ENCODE results near the gene ALDH7A1. TPM values are rescaled to one million over a fixed set of nuclear protein-coding genes. Genes with fewer than 3 reads are reported as not detected.

Gene ALDH7A1
- total RNA-seq (10 to 100 TPM; 15.9 to 27.4 (median 22.7) TPM), polyA plus RNA-seq (10 to 100 TPM; 21.4 to 28.7 TPM)

- peak within 1 kb of the TSS; percentile 42 to 64 (median 55) for H3K4me3 ChIP-seq
- H3K27ac ChIP-seq: peak within 1 kb of the TSS; percentile 45 to 75 (median 58)
- H3K9me3 ChIP-seq: no peaks in the 10 kb centered on the region
- H3K27me3 ChIP-seq: no peaks in the 10 kb centered on the region
- H3K36me3 ChIP-seq: no peaks in the 10 kb centered on the region
- FAIRE-seq: no peak
- WGBS, 2 donors: 0% methylated on average over 44 of the region's 44 CpGs
- TF ChIP-seq, protein P1, sequence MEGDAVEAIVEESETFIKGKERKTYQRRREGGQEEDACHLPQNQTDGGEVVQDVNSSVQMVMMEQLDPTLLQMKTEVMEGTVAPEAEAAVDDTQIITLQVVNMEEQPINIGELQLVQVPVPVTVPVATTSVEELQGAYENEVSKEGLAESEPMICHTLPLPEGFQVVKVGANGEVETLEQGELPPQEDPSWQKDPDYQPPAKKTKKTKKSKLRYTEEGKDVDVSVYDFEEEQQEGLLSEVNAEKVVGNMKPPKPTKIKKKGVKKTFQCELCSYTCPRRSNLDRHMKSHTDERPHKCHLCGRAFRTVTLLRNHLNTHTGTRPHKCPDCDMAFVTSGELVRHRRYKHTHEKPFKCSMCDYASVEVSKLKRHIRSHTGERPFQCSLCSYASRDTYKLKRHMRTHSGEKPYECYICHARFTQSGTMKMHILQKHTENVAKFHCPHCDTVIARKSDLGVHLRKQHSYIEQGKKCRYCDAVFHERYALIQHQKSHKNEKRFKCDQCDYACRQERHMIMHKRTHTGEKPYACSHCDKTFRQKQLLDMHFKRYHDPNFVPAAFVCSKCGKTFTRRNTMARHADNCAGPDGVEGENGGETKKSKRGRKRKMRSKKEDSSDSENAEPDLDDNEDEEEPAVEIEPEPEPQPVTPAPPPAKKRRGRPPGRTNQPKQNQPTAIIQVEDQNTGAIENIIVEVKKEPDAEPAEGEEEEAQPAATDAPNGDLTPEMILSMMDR (IDR thresholded peaks at IDR 0.05): peak in 1 of 4 donors; percentile 16
- H3K4me1 ChIP-seq: peaks cover 0 to 10% (median 5%) of the 10 kb centered on the region in 3 donors
- peak; percentile 95 to 98 (median 97) for ATAC-seq
- intact Hi-C loops (cut with DNase I): no loop called here
- DNase-seq: peak; percentile 91 to 97 (median 95)
These were observed at the start of gene ALDH7A1 for GRCh38 chr5:126594748-126595485. ALDH7A1 (minus strand) TSS chr5:126595219; CDS start chr5:126595198, 21 bp downstream.

GRCh38 chr5:126641387-126641786 lies 46.4 kb upstream of the ALDH7A1 start:
- Histone ChIP-seq H3K4me3 (no peak overlapping the region), H3K27me3 (no peaks in the 10 kb centered on the region), H3K4me1 (no peaks in the 10 kb centered on the region), H3K36me3 (no peaks in the 10 kb centered on the region), H3K27ac (no peak overlapping the region), H3K9me3 (no peaks in the 10 kb centered on the region)
- intact Hi-C loops (cut with DNase I): no loop called here
- TF ChIP-seq, protein P1 (IDR thresholded peaks at IDR 0.05): no peak
- DNase-seq: no peak
- 88 to 89% methylated on average over 5 of the region's 5 CpGs for WGBS, 2 donors
- no peak for FAIRE-seq
- no peak for ATAC-seq

DNA sequence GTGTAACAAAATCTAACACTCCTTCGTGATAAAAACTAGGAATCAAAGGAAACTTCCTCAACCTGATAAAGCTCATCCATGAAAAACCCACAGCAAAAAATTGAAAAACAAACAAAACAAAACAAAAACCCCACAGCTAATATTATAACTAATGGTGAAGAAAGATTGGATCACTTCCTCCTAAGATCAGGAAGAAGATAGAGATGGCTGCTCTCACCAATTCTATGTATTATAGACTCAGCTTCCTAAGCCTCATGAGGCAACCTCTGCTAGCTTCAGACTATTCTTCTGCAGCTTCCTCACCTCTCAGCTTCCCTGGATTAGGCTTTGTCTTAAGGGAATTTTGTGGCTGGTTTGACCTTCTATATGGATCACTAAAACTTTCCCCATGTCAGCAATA lies 45.8 kb upstream of the ALDH7A1 start:
- H3K27me3 ChIP-seq: no peaks in the 10 kb centered on the region
- intact Hi-C loops (cut with DNase I): no loop called here
- H3K4me3 ChIP-seq: no peak overlapping the region
- no peaks in the 10 kb centered on the region for H3K9me3 ChIP-seq
- WGBS, 2 donors: 81 to 86% methylated on average over 1 of the region's 1 CpG
- H3K36me3 ChIP-seq: no peaks in the 10 kb centered on the region
- no peaks in the 10 kb centered on the region for H3K4me1 ChIP-seq
- DNase-seq: no peak
- no peak for FAIRE-seq
- H3K27ac ChIP-seq: no peak overlapping the region
- no peak for ATAC-seq
- TF ChIP-seq, protein P1 (IDR thresholded peaks at IDR 0.05): no peak

DNA sequence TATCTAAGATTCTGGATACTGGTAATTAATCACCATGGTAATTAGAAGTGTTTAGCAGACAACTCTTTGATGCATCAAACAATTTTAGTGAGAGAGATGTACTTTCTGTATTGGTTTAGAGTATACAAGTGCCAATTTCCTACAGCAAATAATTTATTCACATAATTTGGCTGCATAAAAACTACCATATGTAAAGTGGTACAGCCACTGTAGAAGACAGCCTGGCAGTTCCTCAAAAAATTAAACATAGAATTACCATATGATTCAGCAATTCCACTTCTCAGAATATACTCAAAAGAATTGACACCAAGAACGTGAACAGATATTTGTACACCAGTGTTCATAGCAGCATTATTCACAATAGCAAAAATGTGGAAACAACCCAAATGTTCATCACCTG lies 41.9 kb upstream of the ALDH7A1 start:
- intact Hi-C loops (cut with DNase I): no loop called here
- no peak overlapping the region for H3K4me3 ChIP-seq
- FAIRE-seq (no peak), DNase-seq (no peak), ATAC-seq (no peak)
- H3K27me3 ChIP-seq: no peaks in the 10 kb centered on the region
- WGBS, 2 donors: 80 to 96% methylated on average over 1 of the region's 1 CpG
- H3K36me3 ChIP-seq: no peaks in the 10 kb centered on the region
- no peaks in the 10 kb centered on the region for H3K4me1 ChIP-seq
- H3K27ac ChIP-seq: no peak overlapping the region
- no peaks in the 10 kb centered on the region for H3K9me3 ChIP-seq
- TF ChIP-seq, protein P1 (IDR thresholded peaks at IDR 0.05): no peak

DNA sequence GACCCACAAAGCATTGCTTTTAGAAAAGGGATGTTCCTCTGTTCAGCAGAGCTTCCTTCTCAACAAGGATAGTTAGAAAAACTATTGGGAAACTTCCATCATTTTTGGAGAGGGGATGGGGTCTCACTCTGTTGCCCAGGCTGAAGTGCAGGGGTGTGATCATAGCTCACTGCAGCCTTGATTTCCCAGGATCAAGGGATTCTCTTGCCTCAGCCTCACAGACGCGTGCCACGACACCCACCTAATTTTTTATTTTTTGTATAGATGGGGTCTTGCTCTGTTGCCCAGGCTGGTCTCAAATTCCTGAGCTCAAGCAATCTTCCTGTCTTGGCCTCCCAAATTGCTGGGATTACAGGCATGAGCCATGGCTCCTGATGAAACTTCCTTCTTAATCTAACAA lies 40.6 kb upstream of the ALDH7A1 start:
- no peak overlapping the region for H3K4me3 ChIP-seq
- H3K36me3 ChIP-seq: no peaks in the 10 kb centered on the region
- no peaks in the 10 kb centered on the region for H3K9me3 ChIP-seq
- H3K27ac ChIP-seq: no peak overlapping the region
- intact Hi-C loops (cut with DNase I): no loop called here
- no peaks in the 10 kb centered on the region for H3K27me3 ChIP-seq
- DNase-seq (no peak), ATAC-seq (no peak), FAIRE-seq (no peak)
- 74 to 80% methylated on average over 3 of the region's 3 CpGs for WGBS, 2 donors
- no peaks in the 10 kb centered on the region for H3K4me1 ChIP-seq
- TF ChIP-seq, protein P1 (IDR thresholded peaks at IDR 0.05): no peak

Measured in pancreas (tissue), 10 donors.